Renal cortical epithelial cell (primary cell): Measurements from ENCODE around the gene MAN2C1. TPM values are rescaled to one million over a fixed set of nuclear protein-coding genes. Genes with fewer than 3 reads are reported as not detected.
"Not testable (repeated sequence)": the region's sequence is repeated elsewhere in the genome, so short reads cannot be mapped to it uniquely, and the experiment has no call there.

Source experiments
- DNase-seq: peaks from one replicate; pipeline ENCODE4 v3.0.0-alpha.2; 2011; ENCODE audit warnings: low read depth
- total RNA-seq: library from RNA; depleted of rRNA; stranded (reverse); fragments of >200 nt; gene quantifications from 2 replicates; pipeline ENCODE4 v1.2.3, GENCODE V29; 2014

The MAN2C1 gene
- total RNA-seq, 1 donor from 2014 or later, result 66.6 TPM

- no peak for DNase-seq
Measured at GRCh38 chr15:75361361-75361988, 6.9 kb downstream of the MAN2C1 start.

- no peak for DNase-seq
Measured at GRCh38 chr15:75360856-75361255, 7.6 kb downstream of the MAN2C1 start.

GRCh38 chr15:75360391-75360790 is 8.0 kb downstream of the MAN2C1 start:
- DNase-seq, result no peak

DNA sequence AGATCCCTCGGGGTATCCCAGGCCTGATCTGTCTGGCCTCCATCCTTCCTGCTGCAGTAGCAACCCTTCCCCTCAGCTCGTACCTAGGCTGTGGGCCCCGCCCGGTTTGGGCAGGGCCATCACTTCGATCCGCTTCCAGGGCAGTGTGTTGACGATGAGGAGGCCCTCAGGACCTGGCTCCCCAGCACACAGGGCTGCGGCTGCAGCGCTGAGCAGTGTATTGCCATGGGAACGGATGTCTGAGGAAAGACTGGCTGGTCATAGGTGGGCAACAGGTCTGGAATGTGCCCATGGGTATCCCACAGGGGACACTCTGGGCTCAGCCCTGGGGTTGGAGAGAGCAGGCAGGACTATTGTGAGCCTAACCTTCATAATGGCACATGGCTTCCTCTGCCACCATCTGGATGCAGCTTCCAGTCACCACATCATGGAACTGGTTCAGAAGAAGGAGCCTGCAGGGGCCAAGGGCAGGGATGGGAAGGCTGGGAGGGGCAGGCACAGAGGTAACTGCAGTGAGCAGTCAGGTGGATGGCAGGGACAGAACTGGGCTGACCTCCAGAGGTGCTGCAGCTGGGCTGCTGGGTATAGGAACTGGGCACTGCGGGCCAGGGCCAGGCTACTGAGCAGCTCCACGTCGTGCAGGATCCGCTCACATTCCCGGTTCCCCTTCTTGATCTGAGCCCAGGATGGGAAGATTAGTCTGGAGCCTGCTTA is 8.7 kb downstream of the MAN2C1 start:
- DNase-seq, result no peak

DNA sequence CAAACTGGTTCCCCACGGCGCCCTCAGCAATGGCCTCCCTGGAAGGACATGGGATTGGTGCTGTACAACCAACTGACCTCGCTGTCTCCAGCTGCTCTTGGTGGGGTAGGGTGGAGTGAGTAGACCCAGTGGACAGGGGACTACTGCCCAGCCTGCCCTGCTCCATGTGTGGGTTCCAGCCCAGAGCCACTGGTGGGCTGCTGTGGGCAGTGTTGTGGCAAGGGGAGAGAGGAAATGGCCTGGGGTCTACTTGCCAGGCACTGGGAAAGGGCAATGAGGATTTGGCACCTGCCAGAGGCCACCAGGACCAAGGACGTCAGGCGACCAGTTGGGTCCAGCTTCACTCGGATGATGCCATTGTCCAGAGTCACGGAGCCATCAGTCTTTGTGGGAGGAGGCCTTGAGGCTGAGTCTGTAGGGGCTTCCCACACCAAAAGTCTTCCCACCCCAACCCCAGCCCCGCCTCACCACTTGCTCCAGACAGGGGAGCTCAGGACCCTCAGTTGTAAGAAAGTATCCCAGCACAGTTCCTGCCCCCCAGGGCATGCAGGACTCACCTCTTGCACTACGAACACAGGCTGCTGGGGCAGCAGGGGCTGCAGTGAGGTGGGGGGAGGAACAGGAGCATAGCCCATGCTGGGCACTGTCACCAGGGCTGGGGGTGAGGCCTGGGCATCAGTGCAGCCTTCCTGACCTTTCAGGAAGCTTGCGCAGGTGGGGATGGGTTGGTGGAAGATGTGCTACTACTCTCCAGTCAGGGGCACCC is 9.5 kb downstream of the MAN2C1 start:
- DNase-seq, result no peak

DNA sequence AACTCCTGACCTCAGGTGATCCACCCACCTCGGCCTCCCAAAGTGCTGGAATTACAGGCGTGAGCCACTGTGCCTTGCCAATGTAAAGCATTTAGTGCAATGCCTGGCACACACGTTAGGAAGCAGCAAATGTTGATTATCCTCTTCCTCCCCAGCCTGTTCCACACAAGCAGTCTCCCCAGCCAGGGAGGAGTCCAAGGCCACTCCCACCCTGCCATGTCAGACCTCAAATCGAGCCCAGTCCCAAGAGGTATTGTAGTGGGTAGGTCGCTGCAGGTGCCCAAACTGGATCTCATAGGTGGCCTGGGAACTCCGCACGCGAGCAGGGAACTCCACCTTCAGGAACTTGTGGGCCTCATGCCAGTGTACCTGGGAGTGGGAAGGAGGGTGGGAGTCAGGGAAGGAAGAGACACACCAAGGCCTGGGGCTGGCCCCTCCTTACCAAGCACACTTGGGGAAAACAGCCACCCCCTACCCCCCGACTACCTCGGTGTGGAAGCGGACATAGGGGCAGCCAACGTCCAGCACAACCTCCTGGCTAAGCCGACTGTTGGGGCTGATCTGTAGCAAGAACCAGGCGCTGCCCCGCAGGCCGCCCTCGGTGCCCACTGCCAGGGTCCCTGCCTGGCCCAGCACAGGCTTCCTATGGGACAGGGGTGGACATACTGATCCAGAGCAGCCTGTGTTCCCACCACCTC is 10.3 kb downstream of the MAN2C1 start:
- DNase-seq, result no peak

DNA sequence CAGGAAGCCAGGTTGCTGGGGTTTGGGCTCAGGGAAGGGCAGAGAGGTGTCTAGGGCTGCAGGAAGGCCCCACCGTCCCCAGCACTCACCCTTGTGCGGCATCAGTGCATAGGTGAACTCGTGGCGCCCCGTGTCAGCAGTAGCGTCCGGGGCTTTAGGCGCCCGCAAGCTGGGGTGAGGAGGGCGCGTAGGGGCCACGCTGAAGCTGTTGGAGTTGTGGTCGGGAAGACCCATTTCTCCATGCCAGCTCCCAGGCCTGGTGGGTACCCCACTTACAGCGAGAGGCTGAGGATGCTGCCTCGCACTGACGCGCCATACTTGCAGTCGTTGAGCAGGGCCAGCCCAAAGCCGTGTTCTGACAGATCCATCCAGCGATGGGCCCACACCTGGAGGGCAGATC is 11.9 kb downstream of the MAN2C1 start:
- DNase-seq, result no peak

DNA sequence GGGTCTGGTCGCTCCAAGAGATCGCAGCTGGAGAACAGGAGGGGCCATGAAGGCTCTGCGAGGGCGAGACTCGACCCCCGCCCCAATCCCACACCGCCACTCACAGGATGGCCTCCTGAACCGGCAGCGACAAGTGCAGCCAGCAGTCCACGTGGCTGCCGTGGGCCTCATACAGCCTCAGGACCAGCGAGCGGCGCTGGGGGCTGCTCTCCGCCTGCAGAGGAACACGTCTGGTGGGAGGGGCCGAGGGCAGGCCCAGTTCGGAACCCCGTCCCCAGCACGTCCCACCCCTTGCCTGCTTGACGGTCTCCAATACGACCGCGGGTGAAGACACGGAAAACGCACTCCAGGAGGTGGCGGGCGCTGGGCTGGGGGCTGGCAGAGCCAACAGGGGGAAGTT is 12.4 kb downstream of the MAN2C1 start:
- DNase-seq, result no peak

GRCh38 chr15:75355369-75355768 is 13.0 kb downstream of the MAN2C1 start:
- no peak for DNase-seq

DNA sequence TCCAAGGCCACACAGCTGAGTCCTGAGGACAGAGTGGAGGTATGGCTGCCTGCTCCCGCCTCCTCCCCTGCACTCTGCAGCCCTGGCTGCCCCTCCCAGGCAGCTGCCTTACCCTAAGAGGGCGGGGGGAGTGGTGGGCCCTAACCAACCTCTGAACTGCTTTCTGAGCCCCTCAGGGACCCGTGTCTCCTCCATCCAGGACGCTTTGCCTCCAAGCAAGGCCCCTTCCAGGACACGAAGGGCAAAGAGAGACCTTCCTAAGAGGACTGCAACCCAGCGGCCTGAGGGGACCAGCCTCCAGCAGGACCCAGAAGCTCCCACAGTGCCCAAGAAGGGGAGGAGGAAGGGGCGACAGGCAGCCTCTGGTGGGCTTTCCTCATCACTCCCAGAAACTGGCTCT is 14.0 kb downstream of the MAN2C1 start:
- DNase-seq, result no peak

DNA sequence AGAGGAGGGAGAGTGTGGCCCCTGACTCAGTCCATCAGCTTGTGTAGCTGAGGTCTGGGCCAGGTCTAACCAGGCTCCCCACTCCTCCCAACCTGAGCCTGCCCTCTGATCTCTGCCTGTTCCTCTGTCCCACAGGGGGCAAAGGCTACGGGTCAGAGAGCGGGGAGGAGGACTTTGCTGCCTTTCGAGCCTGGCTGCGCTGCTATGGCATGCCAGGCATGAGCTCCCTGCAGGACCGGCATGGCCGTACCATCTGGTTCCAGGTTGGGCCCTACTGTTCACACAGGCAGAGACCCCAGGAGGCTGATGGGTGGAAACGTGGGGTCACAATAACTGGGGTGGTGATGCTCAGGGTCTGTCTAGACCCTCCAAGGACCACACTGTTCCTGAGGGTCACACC is 14.8 kb downstream of the MAN2C1 start:
- no peak for DNase-seq

DNA sequence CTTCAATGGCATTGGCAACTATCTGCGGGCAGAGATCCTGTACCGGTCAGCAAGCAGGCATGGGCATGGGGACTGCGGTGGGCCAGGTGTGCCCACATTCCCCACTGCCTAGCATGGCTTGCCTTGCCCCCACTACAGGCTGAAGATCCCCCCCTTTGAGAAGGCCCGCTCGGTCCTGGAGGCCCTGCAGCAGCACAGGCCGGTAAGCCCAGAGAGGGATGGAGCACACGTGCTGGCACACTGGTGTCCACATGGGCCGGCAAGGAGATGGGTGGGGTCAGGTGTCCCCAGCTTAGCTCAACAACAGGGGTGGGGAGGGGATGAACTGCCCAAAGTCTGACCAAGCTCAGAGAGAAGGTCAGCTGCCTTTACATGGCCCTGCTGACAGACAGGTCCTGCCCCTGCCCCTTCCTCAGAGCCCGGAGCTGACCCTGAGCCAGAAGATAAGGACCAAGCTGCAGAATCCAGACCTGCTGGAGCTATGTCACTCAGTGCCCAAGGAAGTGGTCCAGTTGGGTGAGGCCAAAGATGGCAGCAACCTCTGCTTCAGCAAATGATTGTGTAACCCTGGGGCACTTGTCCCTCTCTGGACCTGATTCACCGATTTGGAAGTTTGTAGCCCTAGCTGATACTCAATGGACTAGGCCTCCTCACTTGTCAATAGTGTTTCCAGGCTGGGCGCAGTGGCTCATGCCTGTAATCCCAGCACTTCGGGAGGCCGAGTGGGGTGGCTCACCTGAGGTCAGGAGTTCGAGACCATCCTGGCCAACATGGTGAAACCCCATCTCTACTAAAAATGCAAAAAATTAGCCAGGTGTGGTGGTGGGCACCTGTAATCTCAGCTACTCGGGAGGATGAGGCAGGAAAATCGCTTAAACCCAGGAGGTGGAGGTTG is 16.0 kb downstream of the MAN2C1 start:
- no peak for DNase-seq

- DNase-seq, result no peak
Measured at GRCh38 chr15:75350601-75351361, 17.6 kb downstream of the MAN2C1 start.

GRCh38 chr15:75349851-75350588 is 18.4 kb downstream of the MAN2C1 start:
- DNase-seq, result no peak

- DNase-seq, result not testable (repeated sequence)
Measured at GRCh38 chr15:75349351-75349669, 19.1 kb downstream of the MAN2C1 start.

DNA sequence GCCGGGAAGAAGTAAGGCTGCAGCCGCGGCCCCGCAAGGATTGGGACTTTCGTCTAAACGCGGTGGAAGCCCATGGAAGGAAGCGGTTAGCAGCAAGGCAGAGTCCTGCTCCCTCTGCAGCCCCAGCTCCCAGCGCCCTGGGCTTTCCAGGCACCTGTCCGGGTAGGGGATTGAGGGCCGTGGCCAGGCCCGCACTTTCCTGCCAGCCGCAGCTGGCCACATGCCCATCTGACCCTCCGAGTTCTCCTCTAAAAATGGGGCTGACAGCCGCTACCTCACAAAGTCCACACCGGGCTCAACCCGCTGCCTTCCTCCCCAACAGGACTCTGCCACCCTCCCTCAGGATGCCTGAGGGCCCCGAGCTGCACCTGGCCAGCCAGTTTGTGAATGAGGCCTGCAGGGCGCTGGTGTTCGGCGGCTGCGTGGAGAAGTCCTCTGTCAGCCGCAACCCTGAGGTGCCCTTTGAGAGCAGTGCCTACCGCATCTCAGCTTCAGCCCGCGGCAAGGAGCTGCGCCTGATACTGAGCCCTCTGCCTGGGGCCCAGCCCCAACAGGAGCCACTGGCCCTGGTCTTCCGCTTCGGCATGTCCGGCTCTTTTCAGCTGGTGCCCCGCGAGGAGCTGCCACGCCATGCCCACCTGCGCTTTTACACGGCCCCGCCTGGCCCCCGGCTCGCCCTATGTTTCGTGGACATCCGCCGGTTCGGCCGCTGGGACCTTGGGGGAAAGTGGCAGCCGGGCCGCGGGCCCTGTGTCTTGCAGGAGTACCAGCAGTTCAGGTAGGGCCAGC is 19.7 kb downstream of the MAN2C1 start:
- no peak for DNase-seq

GRCh38 chr15:75348034-75348561 is 20.3 kb downstream of the MAN2C1 start:
- DNase-seq, result no peak

GRCh38 chr15:75347222-75348033 is 21.0 kb downstream of the MAN2C1 start:
- no peak for DNase-seq
